Measurements from ENCODE around the gene LRG1. TPM values are rescaled to one million over a fixed set of nuclear protein-coding genes. Genes with fewer than 3 reads are reported as not detected.

Gene LRG1
- total and polyA plus RNA-seq, 4 experiments from 2014 or later = 0.09 to 0.17 TPM; not detected in 2

GRCh38 chr19:4584670-4585460 is 45.0 kb upstream of the LRG1 start:
- peaks cover 4 to 15% (median 7%) of the 10 kb centered on the region in 4 donors for H3K4me1 Mint-ChIP-seq
- Histone ChIP-seq H3K36me3 (ENCODE audit: insufficient read depth, low read length) (no peaks in the 10 kb centered on the region), H3K4me1 (ENCODE audit: insufficient read depth, low read length) (peaks cover 11% of the 10 kb centered on the region), H3K27me3 (ENCODE audit: insufficient read depth, low read length) (peaks cover 11% of the 10 kb centered on the region), H3K4me3 (ENCODE audit: low read length in 2 of 2) (no peak overlapping the region), H3K27ac (ENCODE audit: low read depth, low read length) (no peak overlapping the region), H3K9me3 (ENCODE audit: control insufficient read depth in 1 of 2, low read length in 2 of 2) (no peaks in the 10 kb centered on the region)
- intact Hi-C loops (cut with micrococcal nuclease) = no loop called here
- CTCF ChIA-PET (ENCODE audit: partially characterized antibody) = interaction anchor here (1.0 to 1.1 kb wide), 2 partner anchors 8 to 52 kb away, joined by 3 to 4 read pairs; no protein-coding TSS in a partner anchor
- no peak for DNase-seq
- POLR2A ChIA-PET (ENCODE audit: partially characterized antibody) = no interaction called here
- peak overlapping the region in 1 of 8 donors; percentile 20 for H3K4me3 Mint-ChIP-seq
- no peaks in the 10 kb centered on the region for H3K36me3 Mint-ChIP-seq
- peaks cover 29 to 34% of the 10 kb centered on the region in 2 donors for H3K27me3 Mint-ChIP-seq
- H3K9me3 Mint-ChIP-seq = peaks cover 0 to 3% (median 0%) of the 10 kb centered on the region in 8 donors
- H3K27ac Mint-ChIP-seq = no peak overlapping the region

- no peak overlapping the region for H3K27ac Mint-ChIP-seq
- H3K4me3 Mint-ChIP-seq = no peak overlapping the region
- H3K9me3 Mint-ChIP-seq = peaks cover 0 to 3% (median 0%) of the 10 kb centered on the region in 8 donors
- H3K4me1 Mint-ChIP-seq = peaks cover 4 to 15% (median 7%) of the 10 kb centered on the region in 4 donors
- Histone ChIP-seq H3K9me3 (ENCODE audit: control insufficient read depth in 1 of 2, low read length in 2 of 2) (no peaks in the 10 kb centered on the region), H3K4me1 (ENCODE audit: insufficient read depth, low read length) (peaks cover 11% of the 10 kb centered on the region), H3K27ac (ENCODE audit: low read depth, low read length) (no peak overlapping the region), H3K4me3 (ENCODE audit: low read length in 2 of 2) (no peak overlapping the region), H3K27me3 (ENCODE audit: insufficient read depth, low read length) (peaks cover 11% of the 10 kb centered on the region), H3K36me3 (ENCODE audit: insufficient read depth, low read length) (no peaks in the 10 kb centered on the region)
- intact Hi-C loops (cut with micrococcal nuclease) = no loop called here
- H3K27me3 Mint-ChIP-seq = peaks cover 33 to 37% of the 10 kb centered on the region in 2 donors
- ChIA-PET CTCF (ENCODE audit: partially characterized antibody) (interaction anchor here (1.1 kb wide), 1 partner anchor 53 kb away, joined by 4 read pairs; no protein-coding TSS in a partner anchor), POLR2A (ENCODE audit: partially characterized antibody) (no interaction called here)
- no peaks in the 10 kb centered on the region for H3K36me3 Mint-ChIP-seq
- no peak for DNase-seq
These were observed 44.3 kb upstream of the LRG1 start for GRCh38 chr19:4583961-4584669.

- peak overlapping the region in 2 of 8 donors; percentile 6 to 40 for H3K4me3 Mint-ChIP-seq
- ChIA-PET CTCF (ENCODE audit: partially characterized antibody) (no interaction called here), POLR2A (ENCODE audit: partially characterized antibody) (no interaction called here)
- Histone ChIP-seq H3K4me3 (ENCODE audit: low read length in 2 of 2) (no peak overlapping the region), H3K9me3 (ENCODE audit: control insufficient read depth in 1 of 2, low read length in 2 of 2) (no peaks in the 10 kb centered on the region), H3K27ac (ENCODE audit: low read depth, low read length) (no peak overlapping the region), H3K27me3 (ENCODE audit: insufficient read depth, low read length) (peaks cover 11% of the 10 kb centered on the region), H3K36me3 (ENCODE audit: insufficient read depth, low read length) (no peaks in the 10 kb centered on the region), H3K4me1 (ENCODE audit: insufficient read depth, low read length) (peaks cover 11% of the 10 kb centered on the region)
- H3K27me3 Mint-ChIP-seq = peaks cover 38 to 44% of the 10 kb centered on the region in 2 donors
- peaks cover 4 to 15% (median 7%) of the 10 kb centered on the region in 4 donors for H3K4me1 Mint-ChIP-seq
- peaks cover 0 to 3% (median 0%) of the 10 kb centered on the region in 8 donors for H3K9me3 Mint-ChIP-seq
- intact Hi-C loops (cut with micrococcal nuclease) = no loop called here
- no peak overlapping the region for H3K27ac Mint-ChIP-seq
- no peaks in the 10 kb centered on the region for H3K36me3 Mint-ChIP-seq
- no peak for DNase-seq
These were observed 43.4 kb upstream of the LRG1 start for GRCh38 chr19:4582980-4583842.

GRCh38 chr19:4581666-4582553 is 42.1 kb upstream of the LRG1 start:
- peaks cover 11% of the 10 kb centered on the region for H3K27me3 ChIP-seq (ENCODE audit: insufficient read depth, low read length)
- Mint-ChIP-seq H3K36me3 (no peaks in the 10 kb centered on the region), H3K4me3 (peak overlapping the region in 7 of 8 donors; percentile 13 to 72 (median 53)), H3K27me3 (peaks cover 39 to 41% of the 10 kb centered on the region in 2 donors), H3K9me3 (peaks cover 0 to 3% (median 0%) of the 10 kb centered on the region in 8 donors), H3K27ac (peak overlapping the region in 2 of 7 donors; percentile 27 to 72), H3K4me1 (peaks cover 5 to 15% (median 7%) of the 10 kb centered on the region in 4 donors)
- intact Hi-C loops (cut with micrococcal nuclease) = no loop called here
- ChIA-PET CTCF (ENCODE audit: partially characterized antibody) (no interaction called here), POLR2A (ENCODE audit: partially characterized antibody) (no interaction called here)
- no peak for DNase-seq
- H3K4me1 ChIP-seq (ENCODE audit: insufficient read depth, low read length) = peaks cover 11% of the 10 kb centered on the region
- no peaks in the 10 kb centered on the region for H3K9me3 ChIP-seq (ENCODE audit: control insufficient read depth in 1 of 2, low read length in 2 of 2)
- H3K36me3 ChIP-seq (ENCODE audit: insufficient read depth, low read length) = no peaks in the 10 kb centered on the region
- no peak overlapping the region for H3K27ac ChIP-seq (ENCODE audit: low read depth, low read length)
- H3K4me3 ChIP-seq (ENCODE audit: low read length in 2 of 2) = no peak overlapping the region

DNA sequence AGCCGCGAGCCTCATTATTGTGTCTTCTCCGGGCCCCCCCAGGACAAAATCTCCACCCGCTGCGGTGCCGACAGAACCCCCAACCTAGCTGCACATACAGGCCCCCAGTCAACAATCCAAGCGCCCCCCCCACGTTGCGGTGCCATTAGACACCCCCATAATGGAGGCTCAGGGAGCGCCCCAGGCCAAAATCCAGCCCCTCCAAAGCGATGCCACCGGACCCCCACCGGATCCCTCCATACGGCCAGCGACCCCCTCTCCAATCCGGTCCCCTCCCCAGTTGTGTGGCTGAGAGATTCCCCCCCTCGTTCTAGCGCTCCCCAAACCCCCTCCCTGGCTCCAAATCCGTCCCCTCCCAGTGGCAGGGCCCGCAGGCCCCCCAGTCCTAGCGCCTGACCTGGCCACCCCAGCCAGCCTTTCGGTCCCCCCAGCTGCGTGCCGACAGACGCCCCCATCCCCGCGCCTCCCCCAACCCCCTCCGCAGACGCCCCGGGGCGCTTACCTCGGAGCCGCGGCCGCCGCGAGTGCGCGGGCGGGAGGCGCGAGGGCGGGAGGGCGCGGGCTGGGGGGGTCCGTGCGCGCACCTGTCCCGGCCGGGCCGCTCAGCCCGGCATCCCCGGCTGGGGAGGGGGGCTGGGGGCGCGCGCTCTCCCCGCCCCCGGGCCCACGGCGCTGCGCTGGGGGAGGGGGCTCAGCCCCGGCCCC is 41.3 kb upstream of the LRG1 start:
- Histone ChIP-seq H3K4me1 (ENCODE audit: insufficient read depth, low read length) (peaks cover 11% of the 10 kb centered on the region), H3K27ac (ENCODE audit: low read depth, low read length) (no peak overlapping the region), H3K36me3 (ENCODE audit: insufficient read depth, low read length) (no peaks in the 10 kb centered on the region), H3K27me3 (ENCODE audit: insufficient read depth, low read length) (peaks cover 10% of the 10 kb centered on the region), H3K4me3 (ENCODE audit: low read length in 2 of 2) (no peak overlapping the region), H3K9me3 (ENCODE audit: control insufficient read depth in 1 of 2, low read length in 2 of 2) (no peaks in the 10 kb centered on the region)
- Mint-ChIP-seq H3K36me3 (no peaks in the 10 kb centered on the region), H3K27ac (no peak overlapping the region), H3K4me1 (peaks cover 5 to 15% (median 8%) of the 10 kb centered on the region in 4 donors), H3K9me3 (peaks cover 0 to 3% (median 0%) of the 10 kb centered on the region in 8 donors), H3K27me3 (peaks cover 38 to 45% of the 10 kb centered on the region in 2 donors), H3K4me3 (peak overlapping the region in 4 of 8 donors; percentile 17 to 51 (median 23))
- intact Hi-C loops (cut with micrococcal nuclease) = no loop called here
- CTCF ChIA-PET (ENCODE audit: partially characterized antibody) = no interaction called here
- no peak for DNase-seq
- POLR2A ChIA-PET (ENCODE audit: partially characterized antibody) = no interaction called here

All from CD4-positive, alpha-beta memory T cell (primary cell).